Activated T-helper 1 cell treated with anti-CD3 and anti-CD28 coated beads, Interleukin-12 subunit alpha, Interleukin-12 subunit beta, Interleukin-2, Interleukin-4 antibody, amounts not matched to agents 30 ng/mL and 10 ng/mL and 1 ng/mL, durations not matched to agents 14 hours and 24 hours and 36 hours (primary cell): ENCODE measurements around the gene RAB14. TPM values are rescaled to one million over a fixed set of nuclear protein-coding genes. Genes with fewer than 3 reads are reported as not detected.

Experiments
- DNase-seq: peaks from one replicate; pipeline ENCODE4 v3.0.0; 2021; ENCODE audit warnings: low spot score
- H3K27ac Mint-ChIP-seq: one replicate; pipeline ENCODE4 v1.8.0; 2021; ENCODE audit warnings: mild to moderate bottlenecking, mixed read lengths
- H3K27me3 Mint-ChIP-seq: one replicate; pipeline ENCODE4 v1.8.0; 2022; ENCODE audit warnings: mild to moderate bottlenecking, moderate library complexity, mixed read lengths; ENCODE audit not compliant: insufficient read depth
- H3K36me3 Mint-ChIP-seq: one replicate; pipeline ENCODE4 v1.8.0; 2021; ENCODE audit warnings: low read depth, mixed read lengths
- H3K4me1 Mint-ChIP-seq: one replicate; pipeline ENCODE4 v1.8.0; 2021; ENCODE audit warnings: low read depth, mixed read lengths
- H3K4me3 Mint-ChIP-seq: one replicate; pipeline ENCODE4 v1.8.0; 2021; ENCODE audit warnings: mild to moderate bottlenecking, moderate library complexity, mixed read lengths
- H3K9me3 Mint-ChIP-seq: one replicate; pipeline ENCODE4 v1.8.0; 2021; ENCODE audit warnings: mixed read lengths
- intact Hi-C: fragments of 100-400 bp; cut with micrococcal nuclease; formaldehyde crosslinking; loops from one replicate; pipeline ENCODE4 v1.15.1; 2024
- total RNA-seq: library from RNA; stranded (reverse); gene quantifications from 2 replicates; pipeline ENCODE4 v1.2.3, GENCODE V29; 2022

RAB14 gene
- total RNA-seq, 1 donor from 2014 or later, result 64.8 TPM

- Mint-ChIP-seq H3K27ac (no peak overlapping the region), H3K9me3 (no peaks in the 10 kb centered on the region), H3K4me1 (peaks cover 68% of the 10 kb centered on the region), H3K36me3 (peaks cover 13% of the 10 kb centered on the region), H3K27me3 (no peaks in the 10 kb centered on the region), H3K4me3 (no peak overlapping the region)
- DNase-seq, result no peak
- intact Hi-C loops, result no loop called here
Measured at GRCh38 chr9:121194730-121195129, 6.9 kb downstream of the RAB14 start.

GRCh38 chr9:121192959-121193640 is 8.6 kb downstream of the RAB14 start:
- no peaks in the 10 kb centered on the region for H3K9me3 Mint-ChIP-seq
- no peak overlapping the region for H3K27ac Mint-ChIP-seq
- H3K36me3 Mint-ChIP-seq, result peaks cover 8% of the 10 kb centered on the region
- no peaks in the 10 kb centered on the region for H3K27me3 Mint-ChIP-seq
- intact Hi-C loops, result no loop called here
- no peak overlapping the region for H3K4me3 Mint-ChIP-seq
- DNase-seq, result no peak
- peaks cover 58% of the 10 kb centered on the region for H3K4me1 Mint-ChIP-seq

GRCh38 chr9:121192518-121192917 is 9.2 kb downstream of the RAB14 start:
- DNase-seq, result no peak
- Mint-ChIP-seq H3K4me3 (no peak overlapping the region), H3K27me3 (no peaks in the 10 kb centered on the region), H3K9me3 (no peaks in the 10 kb centered on the region), H3K27ac (no peak overlapping the region), H3K36me3 (peaks cover 7% of the 10 kb centered on the region), H3K4me1 (peaks cover 57% of the 10 kb centered on the region)
- intact Hi-C loops, result no loop called here

GRCh38 chr9:121191235-121191634 is 10.4 kb downstream of the RAB14 start:
- Mint-ChIP-seq H3K9me3 (no peaks in the 10 kb centered on the region), H3K4me3 (no peak overlapping the region), H3K27me3 (no peaks in the 10 kb centered on the region), H3K27ac (no peak overlapping the region), H3K36me3 (peaks cover 10% of the 10 kb centered on the region), H3K4me1 (peaks cover 48% of the 10 kb centered on the region)
- intact Hi-C loops, result no loop called here
- no peak for DNase-seq

GRCh38 chr9:121189660-121190059 is 12.0 kb downstream of the RAB14 start:
- no peaks in the 10 kb centered on the region for H3K27me3 Mint-ChIP-seq
- H3K9me3 Mint-ChIP-seq, result no peaks in the 10 kb centered on the region
- no peak overlapping the region for H3K4me3 Mint-ChIP-seq
- no peak for DNase-seq
- intact Hi-C loops, result no loop called here
- peaks cover 23% of the 10 kb centered on the region for H3K36me3 Mint-ChIP-seq
- no peak overlapping the region for H3K27ac Mint-ChIP-seq
- H3K4me1 Mint-ChIP-seq, result peaks cover 50% of the 10 kb centered on the region

DNA sequence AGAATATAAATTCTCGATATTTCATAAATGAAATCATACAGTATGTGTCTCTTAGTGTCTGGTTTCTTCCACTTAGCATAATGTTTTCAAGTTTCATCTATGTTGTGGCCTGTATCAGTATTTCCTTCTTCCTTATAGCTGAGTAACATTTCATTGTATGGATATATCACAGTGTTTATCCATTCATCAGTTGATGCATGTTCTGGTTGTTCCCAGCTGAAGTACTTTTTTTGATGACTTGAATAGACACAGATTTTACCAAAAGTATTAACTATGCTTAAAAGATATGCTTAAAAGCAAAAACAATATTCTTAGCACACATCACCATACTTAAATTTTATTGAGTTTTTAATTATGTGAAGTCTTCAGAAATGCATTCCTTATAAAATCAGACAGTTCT is 12.7 kb downstream of the RAB14 start:
- no peak for DNase-seq
- Mint-ChIP-seq H3K4me1 (peaks cover 47% of the 10 kb centered on the region), H3K4me3 (no peak overlapping the region), H3K9me3 (no peaks in the 10 kb centered on the region), H3K36me3 (peaks cover 23% of the 10 kb centered on the region), H3K27ac (no peak overlapping the region), H3K27me3 (no peaks in the 10 kb centered on the region)
- intact Hi-C loops, result no loop called here

GRCh38 chr9:121187636-121188305 is 13.9 kb downstream of the RAB14 start:
- intact Hi-C loops, result no loop called here
- no peaks in the 10 kb centered on the region for H3K9me3 Mint-ChIP-seq
- no peak overlapping the region for H3K27ac Mint-ChIP-seq
- H3K36me3 Mint-ChIP-seq, result peaks cover 28% of the 10 kb centered on the region
- peaks cover 41% of the 10 kb centered on the region for H3K4me1 Mint-ChIP-seq
- DNase-seq, result no peak
- no peaks in the 10 kb centered on the region for H3K27me3 Mint-ChIP-seq
- no peak overlapping the region for H3K4me3 Mint-ChIP-seq

DNA sequence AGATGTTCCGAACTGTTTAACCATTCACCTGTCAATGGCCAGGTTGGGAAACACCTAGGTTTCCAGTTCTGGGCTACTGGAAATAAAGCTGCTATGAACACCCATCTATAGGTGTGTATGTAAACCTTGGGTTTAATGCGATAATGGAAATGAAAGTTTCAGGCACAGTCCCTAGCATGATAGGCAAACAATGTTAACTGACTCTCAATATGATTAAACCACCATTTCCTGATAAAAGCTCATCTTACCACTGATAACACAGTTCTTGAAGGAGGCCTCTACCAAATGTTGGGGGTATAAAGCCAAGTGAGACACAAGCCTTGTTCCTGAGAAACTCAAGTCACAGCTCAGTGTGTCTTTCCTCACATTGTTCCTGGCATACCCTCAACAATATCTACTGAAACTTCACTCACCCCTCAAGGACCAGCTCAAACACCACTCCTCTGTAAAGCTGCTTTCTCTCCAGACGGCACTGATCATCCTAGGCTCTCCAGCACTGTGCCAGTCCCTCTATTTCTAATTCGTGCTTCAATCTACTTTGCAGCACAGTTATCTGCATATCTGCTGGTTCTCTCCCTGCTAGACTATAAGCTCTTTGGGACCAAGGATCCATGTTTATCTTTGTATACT is 15.8 kb downstream of the RAB14 start:
- Mint-ChIP-seq H3K4me3 (no peak overlapping the region), H3K27me3 (no peaks in the 10 kb centered on the region), H3K4me1 (peaks cover 35% of the 10 kb centered on the region), H3K27ac (peak overlapping the region; percentile 52), H3K36me3 (peaks cover 32% of the 10 kb centered on the region), H3K9me3 (no peaks in the 10 kb centered on the region)
- intact Hi-C loops, result no loop called here
- no peak for DNase-seq

- no peaks in the 10 kb centered on the region for H3K9me3 Mint-ChIP-seq
- no peaks in the 10 kb centered on the region for H3K27me3 Mint-ChIP-seq
- H3K4me3 Mint-ChIP-seq, result no peak overlapping the region
- no peak for DNase-seq
- H3K36me3 Mint-ChIP-seq, result peaks cover 29% of the 10 kb centered on the region
- intact Hi-C loops, result no loop called here
- H3K4me1 Mint-ChIP-seq, result peaks cover 33% of the 10 kb centered on the region
- no peak overlapping the region for H3K27ac Mint-ChIP-seq
Measured at GRCh38 chr9:121185178-121185745, 16.4 kb downstream of the RAB14 start.

GRCh38 chr9:121184463-121184862 is 17.2 kb downstream of the RAB14 start:
- Mint-ChIP-seq H3K4me3 (no peak overlapping the region), H3K9me3 (no peaks in the 10 kb centered on the region), H3K4me1 (peaks cover 33% of the 10 kb centered on the region), H3K36me3 (peaks cover 34% of the 10 kb centered on the region), H3K27me3 (no peaks in the 10 kb centered on the region), H3K27ac (no peak overlapping the region)
- intact Hi-C loops, result no loop called here
- no peak for DNase-seq

DNA sequence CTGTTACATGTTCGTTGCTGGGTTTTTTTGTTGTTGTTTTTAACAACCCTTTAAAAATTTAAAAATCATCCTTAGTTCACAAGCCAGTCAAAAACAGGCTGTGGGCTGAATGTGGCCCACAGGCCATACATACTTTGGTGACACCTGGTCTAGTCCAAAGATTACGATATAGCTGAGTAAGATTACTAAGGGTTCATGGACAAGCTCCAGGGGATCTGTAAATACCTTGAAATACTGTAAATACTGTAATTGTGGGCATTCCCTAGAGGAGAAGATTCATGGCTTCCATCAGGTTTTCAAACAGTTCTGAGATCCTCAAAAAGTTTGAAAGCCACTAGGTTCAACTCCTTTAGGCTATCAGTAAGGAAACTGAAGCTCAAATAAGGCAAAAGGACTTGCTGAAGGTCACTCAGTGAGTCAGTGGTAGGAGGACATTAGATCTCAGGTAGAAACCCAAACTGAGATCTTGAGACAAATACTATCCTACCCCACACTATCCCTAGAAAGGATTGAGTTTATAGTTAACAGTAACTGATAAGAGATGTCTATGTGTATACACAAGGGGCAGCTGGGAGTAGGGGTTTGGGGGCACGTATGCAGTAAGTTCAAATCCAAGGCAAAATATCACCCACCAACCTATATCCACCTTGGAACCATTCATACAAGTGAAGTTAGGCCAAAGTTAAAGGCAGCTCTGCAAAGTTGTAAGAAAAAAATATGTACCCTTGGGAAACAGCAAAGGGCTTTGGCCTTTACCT is 17.8 kb downstream of the RAB14 start:
- peaks cover 30% of the 10 kb centered on the region for H3K4me1 Mint-ChIP-seq
- H3K4me3 Mint-ChIP-seq, result no peak overlapping the region
- DNase-seq, result no peak
- no peaks in the 10 kb centered on the region for H3K9me3 Mint-ChIP-seq
- intact Hi-C loops, result no loop called here
- H3K36me3 Mint-ChIP-seq, result peaks cover 34% of the 10 kb centered on the region
- no peaks in the 10 kb centered on the region for H3K27me3 Mint-ChIP-seq
- no peak overlapping the region for H3K27ac Mint-ChIP-seq

DNA sequence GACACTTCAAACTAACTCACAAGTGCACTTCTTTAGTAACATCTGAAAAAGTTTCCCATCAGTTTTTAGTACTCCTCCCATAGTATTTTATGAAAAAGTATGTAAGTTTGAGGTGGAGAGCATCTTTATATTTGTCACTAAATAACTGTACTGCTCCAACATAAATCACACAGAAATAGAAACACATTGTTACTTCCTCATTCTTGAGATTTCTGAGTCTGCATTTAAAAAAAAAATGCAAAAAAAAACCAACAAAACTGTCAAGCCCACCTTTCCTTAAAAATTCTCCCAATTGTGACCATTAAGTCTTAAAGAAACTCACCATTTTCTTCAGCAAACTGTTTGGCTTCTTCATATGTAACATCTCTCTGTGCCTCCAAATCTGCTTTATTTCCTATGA is 18.7 kb downstream of the RAB14 start:
- H3K36me3 Mint-ChIP-seq, result peaks cover 36% of the 10 kb centered on the region

More for the DNA sequence above, 18.7 kb downstream of the RAB14 start:
- no peaks in the 10 kb centered on the region for H3K9me3 Mint-ChIP-seq
- no peaks in the 10 kb centered on the region for H3K27me3 Mint-ChIP-seq
- H3K4me3 Mint-ChIP-seq, result no peak overlapping the region
- peaks cover 32% of the 10 kb centered on the region for H3K4me1 Mint-ChIP-seq
- intact Hi-C loops, result no loop called here
- peak overlapping the region; percentile 38 for H3K27ac Mint-ChIP-seq
- DNase-seq, result no peak
